ENCODE data around the gene TKTL1.
A peak's percentile ranks its signal among the peaks of the same experiment; 100 is the strongest.
"Not testable (repeated sequence)": the region's sequence is repeated elsewhere in the genome, so short reads cannot be mapped to it uniquely, and the experiment has no call there.

Gene TKTL1

GRCh38 chrX:154309041-154309775 lies 13.6 kb downstream of the TKTL1 start:
- DNase-seq = no peak

GRCh38 chrX:154310616-154311536 lies 15.3 kb downstream of the TKTL1 start:
- no peak for DNase-seq

- DNase-seq = no peak
These were observed 16.5 kb downstream of the TKTL1 start for GRCh38 chrX:154312116-154312515.

DNA sequence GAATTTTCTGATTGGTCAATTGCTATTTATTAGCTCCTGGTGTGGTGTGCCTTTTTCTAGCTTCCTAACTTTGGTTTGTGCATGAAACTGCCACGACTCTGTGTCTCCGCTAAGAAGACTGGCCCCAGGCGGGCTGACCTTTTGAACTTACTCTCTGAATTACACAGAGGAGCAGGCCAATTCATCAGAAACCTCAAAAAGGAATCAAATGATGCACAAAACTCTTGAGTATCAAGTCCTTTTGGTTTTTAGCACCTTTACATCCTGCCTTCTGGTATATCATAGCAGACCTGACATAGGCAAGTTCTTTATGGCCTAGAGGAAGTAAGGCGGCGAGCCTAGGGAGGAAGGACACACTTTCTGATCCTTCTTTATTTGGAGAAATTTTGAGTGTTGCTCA lies 17.6 kb downstream of the TKTL1 start:
- DNase-seq = no peak

- DNase-seq = no peak
These were observed 19.8 kb downstream of the TKTL1 start for GRCh38 chrX:154315416-154315815.

DNA sequence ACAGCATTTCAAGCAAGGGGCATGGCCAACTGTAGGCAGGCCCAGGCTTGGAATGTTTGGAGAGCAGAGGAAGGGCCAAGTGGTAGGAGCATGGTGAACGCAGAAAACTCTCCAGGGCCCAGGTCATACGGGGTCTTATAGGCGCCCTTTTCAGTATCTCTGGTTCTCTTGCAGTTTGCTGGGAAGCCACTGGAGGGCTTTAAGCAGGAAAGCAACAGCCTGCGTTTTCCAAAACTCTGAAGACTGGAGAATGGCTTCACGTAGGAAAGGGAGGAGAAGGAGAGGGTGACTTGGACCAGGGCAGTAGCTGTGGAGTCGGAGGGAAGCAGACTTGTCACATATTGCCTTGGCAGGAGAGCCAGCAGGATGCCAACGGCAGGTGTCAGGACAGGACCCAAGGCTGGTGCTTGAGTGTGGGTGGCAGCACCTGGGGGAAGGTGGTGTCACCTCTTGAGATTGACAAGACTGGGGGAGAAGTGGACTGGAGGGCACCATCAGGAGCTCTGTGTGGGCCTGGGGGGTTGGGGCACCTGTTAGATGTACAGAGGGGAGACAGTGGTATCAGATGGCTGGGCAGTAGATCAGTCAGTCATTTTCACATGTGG lies 21.9 kb downstream of the TKTL1 start:
- DNase-seq = no peak

- DNase-seq = no peak
These were observed 24.8 kb downstream of the TKTL1 start for GRCh38 chrX:154320406-154320805.

DNA sequence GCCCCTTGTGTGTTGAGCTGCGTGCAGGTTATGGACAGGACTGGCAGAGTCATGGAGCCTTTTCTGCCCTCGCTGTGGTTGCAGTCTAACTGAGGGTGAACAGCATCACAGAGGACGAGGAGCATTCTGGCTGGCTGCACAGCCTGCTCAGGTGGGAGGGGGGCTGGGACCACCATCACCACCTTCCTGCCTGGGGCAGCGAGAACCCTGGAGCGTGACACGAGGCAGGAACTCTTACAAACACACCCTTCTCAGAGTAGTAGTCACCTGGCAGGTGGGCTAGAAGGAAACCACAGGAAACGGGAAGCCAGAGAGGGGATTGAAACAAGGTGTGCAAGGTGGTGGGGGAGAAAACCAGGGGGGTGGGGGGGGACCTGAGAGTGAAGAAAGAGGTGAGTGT lies 25.6 kb downstream of the TKTL1 start:
- no peak for DNase-seq

- DNase-seq = peak in 6 of 56 donors; percentile 1 to 29 (median 6)
These were observed 26.0 kb downstream of the TKTL1 start for GRCh38 chrX:154321594-154321993.

DNA sequence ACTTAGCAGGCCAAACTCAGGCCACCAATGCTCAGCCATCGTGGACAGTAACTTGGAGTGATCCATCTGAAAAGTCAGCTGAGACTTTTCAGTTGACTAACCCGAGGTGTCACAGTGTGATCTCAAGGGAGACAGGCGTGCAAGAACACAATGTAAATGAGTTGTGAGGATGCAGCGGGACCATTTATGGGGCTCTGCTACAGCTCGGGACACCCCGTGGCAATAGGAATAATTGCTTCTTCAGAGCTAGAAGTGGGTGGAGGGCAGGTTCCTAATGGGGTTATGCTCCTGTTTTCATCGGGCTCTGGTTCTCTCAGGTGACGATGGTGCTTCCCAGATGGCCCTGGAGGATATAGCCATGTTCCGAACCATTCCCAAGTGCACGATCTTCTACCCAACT lies 27.3 kb downstream of the TKTL1 start:
- no peak for DNase-seq

DNA sequence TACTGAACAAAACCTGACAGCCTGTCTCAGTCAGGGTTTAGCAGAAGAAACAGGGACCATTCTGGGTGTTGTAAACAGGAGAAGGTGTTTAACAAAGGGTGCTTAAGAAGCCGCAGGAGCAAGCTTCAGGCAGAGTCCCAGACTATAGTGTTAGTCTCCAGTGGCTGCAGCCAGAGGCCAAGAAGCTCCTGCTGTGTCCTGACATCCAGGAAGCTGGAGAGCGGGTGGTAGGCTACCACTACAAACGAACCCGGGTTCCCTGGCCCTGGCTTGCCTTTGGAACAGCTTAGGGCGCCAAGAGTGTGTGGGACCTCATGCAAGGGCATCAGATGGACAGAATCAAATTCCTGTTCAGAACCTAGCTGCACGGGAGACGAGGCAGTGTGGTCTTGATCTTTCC lies 27.9 kb downstream of the TKTL1 start:
- no peak for DNase-seq

DNA sequence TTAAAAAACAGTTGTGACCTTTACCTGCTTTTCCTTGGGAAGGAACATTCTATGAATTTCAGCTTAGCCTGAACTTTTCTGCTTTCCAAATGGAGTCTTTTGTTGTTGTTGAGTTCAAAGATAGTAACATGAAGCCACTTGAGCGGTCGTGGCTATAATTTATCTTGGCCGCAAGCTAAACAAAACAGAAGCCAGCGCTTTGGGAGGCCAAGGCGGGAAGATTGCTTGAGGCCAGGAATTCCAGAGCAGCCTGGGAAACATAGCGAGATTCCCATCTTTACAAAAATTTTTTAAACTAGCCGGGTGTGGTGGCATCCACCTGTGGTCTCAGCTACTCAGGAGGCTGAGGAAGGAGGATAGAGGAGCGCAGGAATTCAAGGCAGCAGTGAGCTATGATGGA lies 29.9 kb downstream of the TKTL1 start:
- DNase-seq = no peak

GRCh38 chrX:154327038-154327820 lies 31.6 kb downstream of the TKTL1 start:
- no peak for DNase-seq

DNA sequence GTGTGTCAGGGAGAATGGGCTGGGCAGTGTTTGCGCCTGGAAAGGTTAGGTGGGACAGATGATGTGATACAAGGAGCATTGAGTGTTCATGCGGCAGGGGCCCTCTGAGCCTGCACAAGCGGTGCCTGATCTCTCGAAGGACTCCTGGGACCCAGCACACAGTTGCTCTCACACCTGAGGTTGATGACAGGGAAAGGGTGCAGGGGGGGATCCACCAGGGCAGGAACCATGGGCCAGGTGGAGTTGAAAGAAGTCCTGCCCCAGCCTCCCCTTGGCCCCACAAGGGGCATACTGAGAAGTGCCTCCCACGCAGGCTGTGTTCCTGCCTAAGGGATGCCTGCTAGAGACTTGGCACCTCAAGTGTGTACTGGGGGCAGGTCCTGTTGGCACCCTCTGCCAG lies 33.1 kb downstream of the TKTL1 start:
- DNase-seq = no peak

DNA sequence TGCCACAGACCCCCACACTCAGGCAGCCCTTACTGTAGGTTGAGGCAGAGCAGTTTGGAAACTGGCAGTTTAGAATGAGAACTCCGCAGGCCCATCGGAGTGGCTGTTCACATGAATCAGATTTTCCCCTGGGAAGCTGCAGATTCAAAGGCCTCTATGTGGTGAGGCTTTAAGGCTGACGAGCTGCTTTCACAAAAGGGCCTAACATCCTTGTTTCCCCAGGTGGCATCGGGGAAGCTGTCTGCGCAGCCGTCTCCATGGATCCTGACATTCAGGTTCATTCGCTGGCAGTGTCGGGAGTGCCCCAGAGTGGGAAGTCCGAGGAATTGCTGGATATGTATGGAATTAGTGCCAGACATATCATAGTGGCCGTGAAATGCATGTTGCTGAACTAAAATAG lies 33.7 kb downstream of the TKTL1 start:
- no peak for DNase-seq

GRCh38 chrX:154332561-154332960 lies 37.0 kb downstream of the TKTL1 start:
- DNase-seq = no peak

GRCh38 chrX:154333116-154333515 lies 37.5 kb downstream of the TKTL1 start:
- no peak for DNase-seq

DNA sequence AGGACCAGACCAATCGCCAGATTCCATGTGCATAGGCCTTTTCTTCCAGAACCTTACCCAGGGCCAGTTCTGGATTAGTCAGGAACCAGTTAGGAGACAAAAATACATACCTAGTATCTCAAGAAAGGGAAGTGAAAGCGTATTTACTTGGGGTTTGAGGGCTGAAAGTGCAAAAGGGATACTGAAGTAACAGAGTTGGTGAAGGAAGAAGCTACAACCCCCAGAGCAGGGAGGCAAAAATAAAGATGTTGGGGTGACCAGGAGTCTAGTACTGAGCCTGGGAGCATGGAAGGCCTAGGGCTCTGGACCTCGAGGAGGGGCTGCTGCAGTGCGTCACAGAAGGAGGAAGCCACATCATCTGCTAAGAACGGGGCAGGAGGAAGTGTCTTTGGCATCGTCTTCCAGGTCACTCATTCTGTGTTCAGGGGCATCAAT lies 38.3 kb downstream of the TKTL1 start:
- no peak for DNase-seq

- DNase-seq = no peak
These were observed 38.9 kb downstream of the TKTL1 start for GRCh38 chrX:154334496-154334895.

DNA sequence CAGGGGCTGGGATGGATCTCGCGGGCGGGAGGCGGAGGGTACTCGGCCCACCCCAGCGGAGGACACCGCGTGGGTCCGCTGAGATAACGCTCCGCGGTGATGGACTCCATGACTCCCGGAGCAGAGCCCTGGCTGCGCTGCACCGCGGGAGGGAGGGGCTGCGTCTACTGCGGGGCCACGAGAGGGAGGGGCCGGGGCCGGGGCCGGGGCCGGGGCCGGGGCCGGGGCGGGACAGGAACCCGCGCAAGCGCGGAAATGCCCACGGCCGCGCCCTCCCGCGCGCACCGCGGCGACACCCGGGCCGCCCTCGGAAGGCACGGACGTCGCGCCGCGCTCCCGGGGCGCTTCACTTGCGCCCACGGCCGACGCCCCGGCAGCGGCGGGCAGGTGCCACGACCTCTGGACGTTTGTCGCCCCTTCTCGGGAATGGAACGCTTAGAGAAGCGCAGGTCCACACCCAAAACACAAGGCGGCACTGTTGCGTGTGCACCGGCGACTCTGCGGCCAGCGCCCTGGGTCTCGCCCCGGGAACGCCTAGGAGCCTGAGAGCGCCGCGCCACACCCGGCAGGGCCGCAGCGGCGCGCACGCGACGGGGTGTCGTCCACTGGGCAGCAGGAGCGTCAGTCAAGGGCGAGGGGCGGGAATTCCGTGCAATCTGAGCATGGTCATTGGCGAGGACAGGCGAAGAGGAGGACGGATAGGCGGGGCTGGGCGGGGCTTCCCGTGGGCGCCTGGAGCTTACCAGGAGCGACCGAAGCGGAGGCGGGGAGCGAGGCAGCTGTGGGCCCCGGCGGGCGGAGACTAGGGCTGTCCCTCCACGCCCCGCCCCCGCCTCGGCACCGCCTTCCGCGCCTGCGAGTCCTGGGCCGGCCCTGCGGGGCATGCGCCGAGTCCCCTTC lies 46.1 kb downstream of the TKTL1 start:
- not testable (repeated sequence) for DNase-seq

Measured in amygdala (tissue), 56 donors.